ENCODE measurements around the gene NMD3. TPM values are rescaled to one million over a fixed set of nuclear protein-coding genes. Genes with fewer than 3 reads are reported as not detected.
"Not testable (repeated sequence)": the region's sequence is repeated elsewhere in the genome, so short reads cannot be mapped to it uniquely, and the experiment has no call there.

The NMD3 gene
- total RNA-seq, 1 experiment from 2014 or later, result 55.6 TPM

GRCh38 chr3:161275919-161276318 lies 54.8 kb downstream of the NMD3 start:
- Histone ChIP-seq H3K14ac (ENCODE audit: insufficient read depth, low read length) (no peak overlapping the region), H3K79me1 (ENCODE audit: insufficient read depth, low read depth, low read length, poor library complexity, severe bottlenecking) (no peaks in the 10 kb centered on the region), H2BK20ac (ENCODE audit: low read depth, low read length, poor library complexity, severe bottlenecking) (no peak overlapping the region), H3K56ac (ENCODE audit: insufficient read length, low read depth, low read length) (no peak overlapping the region), H2AK5ac (ENCODE audit: insufficient read length, low read length) (no peak overlapping the region), H3K23ac (ENCODE audit: insufficient read length, low read depth, low read length) (no peak overlapping the region), H3K4ac (ENCODE audit: low read depth, low read length) (no peak overlapping the region), H2BK12ac (ENCODE audit: insufficient read length, low read depth, low read length) (no peak overlapping the region), H3K79me2 (ENCODE audit: insufficient read depth, low read length) (no peaks in the 10 kb centered on the region), H2BK120ac (ENCODE audit: low read depth, low read length, poor library complexity, severe bottlenecking) (no peak overlapping the region), H3K4me1 (ENCODE audit: insufficient read depth, low read length) (no peaks in the 10 kb centered on the region), H2BK15ac (ENCODE audit: low read depth, low read length) (no peak overlapping the region), H3K9ac (ENCODE audit: extremely low read depth, insufficient read length, low read length) (no peak overlapping the region), H4K20me1 (ENCODE audit: control insufficient read depth, insufficient read depth, insufficient read length) (no peaks in the 10 kb centered on the region), H2AFZ (ENCODE audit: low read length) (no peak overlapping the region), H2BK5ac (ENCODE audit: insufficient read length, low read length) (no peak overlapping the region), H3K4me2 (ENCODE audit: insufficient read depth, insufficient read length, low read length) (no peak overlapping the region), H3K9me3 (ENCODE audit: control insufficient read depth, low read depth, low read length) (no peaks in the 10 kb centered on the region), H3K27me3 (ENCODE audit: insufficient read depth, low read length) (no peaks in the 10 kb centered on the region), H4K8ac (replicated peaks; ENCODE audit: insufficient read length, low read depth, low read length) (no peak overlapping the region), H3K27ac (ENCODE audit: insufficient read length, low read depth, low read length) (no peak overlapping the region), H3T11ph (ENCODE audit: low read length) (no peak overlapping the region), H3K18ac (ENCODE audit: insufficient read length, low read depth, low read length) (no peak overlapping the region), H3K23me2 (ENCODE audit: insufficient read length, low read depth, low read length, poor library complexity, severe bottlenecking) (no peaks in the 10 kb centered on the region), H4K91ac (ENCODE audit: insufficient read length, low read depth, low read length) (no peak overlapping the region), H4K5ac (ENCODE audit: insufficient read length, low read depth, low read length) (no peak overlapping the region)
- H3K36me3 Mint-ChIP-seq (ENCODE audit: insufficient read depth in 1 of 3, low read depth in 3 of 3), result peaks cover 36 to 56% (median 42%) of the 10 kb centered on the region in 3 experiments
- H3K4me3 Mint-ChIP-seq, result no peak overlapping the region
- no peak overlapping the region for H3K27ac Mint-ChIP-seq
- WGBS (ENCODE audit: extremely low coverage, insufficient read length, low lambda C conversion rate), result no CpG with 5 or more reads among the region's 2 CpGs
- H3K27me3 Mint-ChIP-seq (ENCODE audit: low read depth), result no peaks in the 10 kb centered on the region
- peaks cover 13 to 23% of the 10 kb centered on the region in 2 experiments for H3K4me1 Mint-ChIP-seq
- peaks cover 44 to 46% of the 10 kb centered on the region in 2 experiments for H3K9me3 Mint-ChIP-seq
- no peak for DNase-seq
- no peak for TF ChIP-seq CTCF (conservative IDR thresholded peaks at IDR 0.05)

DNA sequence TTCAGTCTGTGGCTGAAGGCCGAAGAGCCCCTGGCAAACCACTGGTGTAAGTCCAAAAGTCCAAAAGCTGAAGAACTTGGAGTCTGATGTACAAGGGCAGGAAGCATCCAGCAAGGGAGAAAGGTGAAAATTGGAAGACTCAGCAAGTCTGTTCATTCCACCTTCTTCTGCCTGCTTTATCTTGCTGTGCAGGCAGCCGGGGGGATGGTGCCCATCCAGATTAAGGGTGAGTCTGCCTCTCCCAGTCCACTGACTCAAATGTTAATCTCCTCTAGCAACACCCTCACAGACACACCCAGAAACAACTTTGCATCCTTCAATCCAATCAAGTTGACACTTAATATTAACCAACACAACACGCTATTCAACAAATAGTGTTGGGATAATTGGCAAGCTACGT lies 61.3 kb downstream of the NMD3 start:
- not testable (repeated sequence) for H4K5ac ChIP-seq (ENCODE audit: insufficient read length, low read depth, low read length); H3K27ac ChIP-seq (ENCODE audit: insufficient read length, low read depth, low read length); H4K8ac ChIP-seq (replicated peaks; ENCODE audit: insufficient read length, low read depth, low read length); H3K27me3 ChIP-seq (ENCODE audit: insufficient read depth, low read length); H3K4me2 ChIP-seq (ENCODE audit: insufficient read depth, insufficient read length, low read length); H3K79me2 ChIP-seq (ENCODE audit: insufficient read depth, low read length); H2BK20ac ChIP-seq (ENCODE audit: low read depth, low read length, poor library complexity, severe bottlenecking); H3K79me1 ChIP-seq (ENCODE audit: insufficient read depth, low read depth, low read length, poor library complexity, severe bottlenecking); H3T11ph ChIP-seq (ENCODE audit: low read length); H3K9me3 ChIP-seq (ENCODE audit: control insufficient read depth, low read depth, low read length); H2AFZ ChIP-seq (ENCODE audit: low read length); H3K4me1 Mint-ChIP-seq; H2BK120ac ChIP-seq (ENCODE audit: low read depth, low read length, poor library complexity, severe bottlenecking); H2BK5ac ChIP-seq (ENCODE audit: insufficient read length, low read length); H3K4me1 ChIP-seq (ENCODE audit: insufficient read depth, low read length); H4K20me1 ChIP-seq (ENCODE audit: control insufficient read depth, insufficient read depth, insufficient read length); H2AK5ac ChIP-seq (ENCODE audit: insufficient read length, low read length); H3K4ac ChIP-seq (ENCODE audit: low read depth, low read length); H3K56ac ChIP-seq (ENCODE audit: insufficient read length, low read depth, low read length); H3K18ac ChIP-seq (ENCODE audit: insufficient read length, low read depth, low read length); H3K4me3 Mint-ChIP-seq; H2BK12ac ChIP-seq (ENCODE audit: insufficient read length, low read depth, low read length); H3K27me3 Mint-ChIP-seq (ENCODE audit: low read depth); H3K14ac ChIP-seq (ENCODE audit: insufficient read depth, low read length); DNase-seq; H3K23me2 ChIP-seq (ENCODE audit: insufficient read length, low read depth, low read length, poor library complexity, severe bottlenecking); H3K9ac ChIP-seq (ENCODE audit: extremely low read depth, insufficient read length, low read length); H2BK15ac ChIP-seq (ENCODE audit: low read depth, low read length); H3K23ac ChIP-seq (ENCODE audit: insufficient read length, low read depth, low read length); H4K91ac ChIP-seq (ENCODE audit: insufficient read length, low read depth, low read length)
- H3K36me3 Mint-ChIP-seq (ENCODE audit: insufficient read depth in 1 of 3, low read depth in 3 of 3), result peaks cover 23 to 39% (median 29%) of the 10 kb centered on the region in 3 experiments
- H3K27ac Mint-ChIP-seq, result peak overlapping the region in 1 of 3 experiments; percentile 27; a peak in 1 of 7 replicates
- WGBS (ENCODE audit: extremely low coverage, insufficient read length, low lambda C conversion rate), result 100% methylated on average over 1 of the region's 4 CpGs
- H3K9me3 Mint-ChIP-seq, result peaks cover 41 to 47% of the 10 kb centered on the region in 2 experiments
